IPS-15b (cell line): ENCODE data around the gene GPR150.
A peak's percentile ranks its signal among the peaks of the same experiment; 100 is the strongest.
"Not testable (repeated sequence)": the region's sequence is repeated elsewhere in the genome, so short reads cannot be mapped to it uniquely, and the experiment has no call there.

Experiments used
- H3K27me3 ChIP-seq: one replicate; pipeline ENCODE4 v1.6.1; 2013; ENCODE audit warnings: low read length; ENCODE audit not compliant: control insufficient read depth, insufficient read depth
- H3K36me3 ChIP-seq: one replicate; pipeline ENCODE4 v1.6.1; 2013; ENCODE audit warnings: low read length; ENCODE audit not compliant: control insufficient read depth, insufficient read depth
- H3K4me1 ChIP-seq: one replicate; pipeline ENCODE4 v1.6.1; 2013; ENCODE audit warnings: mild to moderate bottlenecking, low read length; ENCODE audit not compliant: control insufficient read depth, insufficient read depth
- H3K4me3 ChIP-seq: one replicate; pipeline ENCODE4 v1.5.1; 2013; ENCODE audit warnings: low read depth, low read length
- H3K9ac ChIP-seq: one replicate; pipeline ENCODE4 v1.6.1; 2013; ENCODE audit warnings: low read depth, mild to moderate bottlenecking, low read length
- H3K9me3 ChIP-seq: one replicate; pipeline ENCODE4 v1.6.1; 2013; ENCODE audit warnings: mild to moderate bottlenecking, low read length; ENCODE audit not compliant: control insufficient read depth, insufficient read depth

The GPR150 gene

GRCh38 chr5:95643152-95643551 lies 23.3 kb downstream of the GPR150 start:
- Histone ChIP-seq H3K9ac (no peak overlapping the region), H3K36me3 (no peaks in the 10 kb centered on the region), H3K4me1 (peaks cover 4% of the 10 kb centered on the region), H3K9me3 (no peaks in the 10 kb centered on the region), H3K4me3 (no peak overlapping the region), H3K27me3 (peaks cover 2% of the 10 kb centered on the region)

- peaks cover 4% of the 10 kb centered on the region for H3K4me1 ChIP-seq
- H3K27me3 ChIP-seq = peaks cover 2% of the 10 kb centered on the region
- no peak overlapping the region for H3K9ac ChIP-seq
- H3K4me3 ChIP-seq = no peak overlapping the region
- no peaks in the 10 kb centered on the region for H3K9me3 ChIP-seq
- H3K36me3 ChIP-seq = no peaks in the 10 kb centered on the region
Observed at GRCh38 chr5:95644351-95645042, 24.6 kb downstream of the GPR150 start.

DNA sequence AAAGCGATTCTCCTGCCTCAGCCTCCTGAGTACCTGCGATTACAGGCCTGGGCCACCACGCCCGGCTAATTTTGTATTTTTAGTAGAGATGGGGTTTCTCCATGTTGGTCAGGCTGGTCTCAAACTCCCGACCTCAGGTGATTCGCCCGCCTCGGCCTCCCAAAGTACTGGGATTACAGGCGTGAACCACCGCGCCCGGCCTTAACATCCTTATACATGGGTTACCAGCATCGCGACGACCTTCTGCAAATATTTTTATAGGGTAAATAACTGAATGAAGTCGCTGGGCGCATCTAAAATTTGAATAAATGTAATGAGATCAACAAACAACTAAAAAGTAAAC lies 26.3 kb downstream of the GPR150 start:
- not testable (repeated sequence) for H3K27me3 ChIP-seq, H3K9me3 ChIP-seq, H3K36me3 ChIP-seq, H3K4me3 ChIP-seq, H3K4me1 ChIP-seq, H3K9ac ChIP-seq

GRCh38 chr5:95646569-95647431 lies 26.9 kb downstream of the GPR150 start, which contains the start of gene RFESD:
Gene RFESD (plus strand): TSS chr5:95646777. CDS start chr5:95652272, 5,495 bp downstream.
- peaks cover 2% of the 10 kb centered on the region for H3K27me3 ChIP-seq
- H3K9me3 ChIP-seq = no peaks in the 10 kb centered on the region
- peak within 1 kb of the TSS; percentile 62 for H3K9ac ChIP-seq
- peak within 1 kb of the TSS; percentile 74 for H3K4me3 ChIP-seq
- H3K4me1 ChIP-seq = peaks cover 4% of the 10 kb centered on the region
- H3K36me3 ChIP-seq = no peaks in the 10 kb centered on the region

GRCh38 chr5:95647886-95648860 lies 28.3 kb downstream of the GPR150 start:
- Histone ChIP-seq H3K9me3 (no peaks in the 10 kb centered on the region), H3K4me1 (peaks cover 4% of the 10 kb centered on the region), H3K36me3 (no peaks in the 10 kb centered on the region), H3K4me3 (no peak overlapping the region), H3K9ac (no peak overlapping the region), H3K27me3 (peaks cover 2% of the 10 kb centered on the region)

GRCh38 chr5:95649274-95649673 lies 29.4 kb downstream of the GPR150 start:
- peaks cover 4% of the 10 kb centered on the region for H3K4me1 ChIP-seq
- no peak overlapping the region for H3K9ac ChIP-seq
- no peak overlapping the region for H3K4me3 ChIP-seq
- no peaks in the 10 kb centered on the region for H3K36me3 ChIP-seq
- no peaks in the 10 kb centered on the region for H3K9me3 ChIP-seq
- H3K27me3 ChIP-seq = no peaks in the 10 kb centered on the region

GRCh38 chr5:95649842-95650620 lies 30.1 kb downstream of the GPR150 start:
- H3K36me3 ChIP-seq = no peaks in the 10 kb centered on the region
- H3K4me1 ChIP-seq = peaks cover 4% of the 10 kb centered on the region
- H3K27me3 ChIP-seq = no peaks in the 10 kb centered on the region
- no peak overlapping the region for H3K4me3 ChIP-seq
- no peak overlapping the region for H3K9ac ChIP-seq
- H3K9me3 ChIP-seq = no peaks in the 10 kb centered on the region

DNA sequence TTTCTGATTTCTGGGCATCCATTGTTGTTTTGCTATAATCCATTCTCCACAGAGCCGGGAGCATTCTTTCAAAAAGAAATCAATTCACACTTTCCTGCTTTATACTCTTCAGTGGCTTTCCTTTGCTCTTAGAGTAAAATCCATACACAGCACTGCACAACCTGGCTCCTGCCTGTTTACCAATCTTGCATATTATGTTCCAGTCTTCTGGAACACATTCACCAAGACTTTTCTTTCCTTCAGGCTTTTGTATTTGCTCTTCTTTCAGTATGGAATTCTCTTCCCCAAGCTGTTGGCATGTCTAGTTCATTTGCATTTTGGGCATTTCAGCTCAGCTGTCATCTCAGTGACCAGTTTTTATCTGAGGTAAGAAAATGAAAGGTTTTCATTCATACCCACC lies 33.0 kb downstream of the GPR150 start:
- no peaks in the 10 kb centered on the region for H3K36me3 ChIP-seq
- no peaks in the 10 kb centered on the region for H3K4me1 ChIP-seq
- H3K27me3 ChIP-seq = no peaks in the 10 kb centered on the region
- H3K4me3 ChIP-seq = no peak overlapping the region
- H3K9ac ChIP-seq = no peak overlapping the region
- H3K9me3 ChIP-seq = no peaks in the 10 kb centered on the region

DNA sequence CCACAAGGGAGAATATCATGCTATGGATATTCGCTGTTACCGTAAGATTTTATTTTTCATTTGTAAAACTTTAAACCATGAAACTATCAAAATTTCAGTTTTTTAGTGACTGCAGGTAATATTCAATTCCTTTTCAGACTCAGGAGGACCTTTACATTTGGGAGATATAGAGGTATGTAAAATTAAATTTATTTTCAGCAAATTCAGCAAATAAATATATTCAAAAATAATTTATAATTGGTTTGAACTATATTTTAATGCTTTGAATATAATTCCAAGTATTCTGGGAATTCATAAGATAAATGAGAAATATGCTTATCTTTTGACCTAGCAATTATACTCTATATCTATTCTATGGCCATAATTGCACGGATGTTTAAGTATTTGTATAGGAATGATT lies 34.3 kb downstream of the GPR150 start:
- H3K27me3 ChIP-seq = no peaks in the 10 kb centered on the region
- no peaks in the 10 kb centered on the region for H3K36me3 ChIP-seq
- H3K9me3 ChIP-seq = no peaks in the 10 kb centered on the region
- H3K4me1 ChIP-seq = no peaks in the 10 kb centered on the region
- no peak overlapping the region for H3K4me3 ChIP-seq
- no peak overlapping the region for H3K9ac ChIP-seq

DNA sequence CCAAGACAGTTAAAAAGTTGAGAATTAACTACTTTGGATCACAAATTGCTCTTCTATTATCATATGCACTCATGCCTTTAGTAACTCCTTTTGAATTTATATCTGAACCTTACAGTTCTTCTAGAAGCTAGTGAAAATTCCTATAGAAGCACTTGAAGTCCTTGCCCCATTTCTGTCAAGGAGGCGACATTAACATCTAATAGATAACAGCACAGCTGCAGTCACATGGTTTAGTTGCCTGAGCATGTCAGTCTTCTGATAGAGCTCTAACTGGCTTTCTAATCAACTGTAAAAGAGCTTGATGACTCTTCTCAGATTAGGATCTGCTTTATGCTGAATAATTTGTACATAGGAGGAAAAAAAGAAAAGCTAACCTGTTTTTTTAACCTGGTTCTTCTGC lies 35.7 kb downstream of the GPR150 start:
- H3K9me3 ChIP-seq = no peaks in the 10 kb centered on the region
- H3K4me3 ChIP-seq = no peak overlapping the region
- no peaks in the 10 kb centered on the region for H3K27me3 ChIP-seq
- H3K9ac ChIP-seq = no peak overlapping the region
- no peaks in the 10 kb centered on the region for H3K36me3 ChIP-seq
- peaks cover 2% of the 10 kb centered on the region for H3K4me1 ChIP-seq

GRCh38 chr5:95660060-95660459 lies 40.2 kb downstream of the GPR150 start:
- no peaks in the 10 kb centered on the region for H3K27me3 ChIP-seq
- peaks cover 2% of the 10 kb centered on the region for H3K4me1 ChIP-seq
- no peaks in the 10 kb centered on the region for H3K9me3 ChIP-seq
- no peak overlapping the region for H3K4me3 ChIP-seq
- no peaks in the 10 kb centered on the region for H3K36me3 ChIP-seq
- H3K9ac ChIP-seq = no peak overlapping the region
